Adrenal gland (tissue), 5 donors: ENCODE measurements around the gene POU2AF2.

Source experiments
- POLR2A ChIP-seq, 2 donors: fragments of 450-650 bp; IDR thresholded peaks; one replicate each; pipeline ENCODE4 v1.6.1; 2017; ENCODE audit warnings: antibody characterized with exemption in 2 of 2, mild to moderate bottlenecking in 2 of 2, moderate library complexity in 1 of 2
- TF ChIP-seq, protein P1 (sequence below), 6 experiments: fragments of 450-650 bp in 4 of 6; fragments of 200-600 bp in 2 of 6; sonication (generic) in 1 of 6; IDR thresholded peaks; 1 replicate in 5 of 6; 2 replicates in 1 of 6; pipeline versions ENCODE4 v1.5.1 to v1.8.0; 2016 to 2021; ENCODE audit warnings: antibody characterized with exemption in 6 of 6, mild to moderate bottlenecking in 2 of 6, moderate library complexity in 1 of 6
- donor health status: DM: no; HTN: no; CAD: no.

DNA sequence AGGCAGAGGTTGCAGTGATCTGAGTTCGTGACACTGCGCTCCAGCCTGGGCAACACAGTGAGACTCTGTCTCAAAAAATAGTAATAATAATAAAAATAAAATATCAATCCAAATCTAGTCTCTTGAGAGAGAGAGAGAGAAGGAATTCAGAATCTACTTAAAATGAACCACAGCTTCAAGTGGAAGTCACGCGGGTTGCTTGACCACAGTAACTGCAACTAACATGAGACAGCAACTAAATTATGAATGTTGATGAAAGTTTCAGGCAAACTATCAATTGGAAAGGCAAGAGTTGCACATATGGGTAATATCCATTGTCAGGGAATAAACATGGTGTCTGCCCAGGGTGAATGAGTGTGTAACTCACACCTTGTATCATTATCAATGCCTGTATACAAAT lies 12.5 kb downstream of the POU2AF2 start:
- TF ChIP-seq, protein P1, sequence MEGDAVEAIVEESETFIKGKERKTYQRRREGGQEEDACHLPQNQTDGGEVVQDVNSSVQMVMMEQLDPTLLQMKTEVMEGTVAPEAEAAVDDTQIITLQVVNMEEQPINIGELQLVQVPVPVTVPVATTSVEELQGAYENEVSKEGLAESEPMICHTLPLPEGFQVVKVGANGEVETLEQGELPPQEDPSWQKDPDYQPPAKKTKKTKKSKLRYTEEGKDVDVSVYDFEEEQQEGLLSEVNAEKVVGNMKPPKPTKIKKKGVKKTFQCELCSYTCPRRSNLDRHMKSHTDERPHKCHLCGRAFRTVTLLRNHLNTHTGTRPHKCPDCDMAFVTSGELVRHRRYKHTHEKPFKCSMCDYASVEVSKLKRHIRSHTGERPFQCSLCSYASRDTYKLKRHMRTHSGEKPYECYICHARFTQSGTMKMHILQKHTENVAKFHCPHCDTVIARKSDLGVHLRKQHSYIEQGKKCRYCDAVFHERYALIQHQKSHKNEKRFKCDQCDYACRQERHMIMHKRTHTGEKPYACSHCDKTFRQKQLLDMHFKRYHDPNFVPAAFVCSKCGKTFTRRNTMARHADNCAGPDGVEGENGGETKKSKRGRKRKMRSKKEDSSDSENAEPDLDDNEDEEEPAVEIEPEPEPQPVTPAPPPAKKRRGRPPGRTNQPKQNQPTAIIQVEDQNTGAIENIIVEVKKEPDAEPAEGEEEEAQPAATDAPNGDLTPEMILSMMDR (IDR thresholded peaks at IDR 0.05): no peak
- no peak for TF ChIP-seq POLR2A (IDR thresholded peaks at IDR 0.05)
